T-cell (primary cell): ENCODE data around the gene TARBP2. TPM values are rescaled to one million over a fixed set of nuclear protein-coding genes. Genes with fewer than 3 reads are reported as not detected.

Experiments
- ATAC-seq, 4 experiments: fragments of 200-7000 bp in 3 of 4; fragments of 150-1000 bp in 1 of 4; cut with Tn5 transposase; replicated peaks in 1 of 4; 1 replicate in 3 of 4; 2 replicates in 1 of 4; pipeline ENCODE4 v1.10.0; 2021; ENCODE audit warnings: moderate library complexity in 3 of 4, mild to moderate bottlenecking in 2 of 4, moderate number of reproducible peaks in 1 of 4
- CTCF ChIA-PET, 2 donors: fragments of 300-600 bp; sonication (Branson Sonifier 250); formaldehyde crosslinking; loops; one replicate each; lab custom pipeline; 2022; ENCODE audit warnings: antibody characterized with exemption in 2 of 2; lab: Charles Lee
- POLR2A ChIA-PET, 2 donors: fragments of 300-600 bp; sonication (Branson Sonifier 250); formaldehyde crosslinking; loops; one replicate each; lab custom pipeline; 2022; ENCODE audit warnings: antibody characterized with exemption in 2 of 2; lab: Charles Lee
- DNase-seq, 35 experiments: peaks; one replicate each; pipeline versions ENCODE4 v3.0.0 to v3.0.0-alpha.2; 2013 to 2023
- H3K27ac ChIP-seq: one replicate; pipeline ENCODE4 v1.5.1; 2013; ENCODE audit warnings: low read length
- H3K27me3 ChIP-seq, 2 experiments: replicated peaks in 1 of 2; 1 replicate in 1 of 2; 2 replicates in 1 of 2; pipeline versions ENCODE4 v1.6.1 to v1.7.0; 2013; ENCODE audit warnings: low read length in 1 of 2, mixed read lengths in 1 of 2; ENCODE audit not compliant: control insufficient read depth in 2 of 2, insufficient read depth in 2 of 2; ENCODE audit errors: extremely low read depth in 1 of 2
- H3K36me3 ChIP-seq, 2 donors: 1 replicate in 1 of 2; 2 replicates in 1 of 2; pipeline versions ENCODE4 v1.6.1 to v1.7.0; 2013; ENCODE audit warnings: low read length in 1 of 2; ENCODE audit not compliant: control insufficient read depth in 2 of 2, insufficient read depth in 1 of 2; ENCODE audit errors: extremely low read depth in 1 of 2
- H3K4me1 ChIP-seq, 2 experiments: 1 replicate in 1 of 2; 2 replicates in 1 of 2; pipeline versions ENCODE4 v1.6.1 to v1.7.0; 2013; ENCODE audit warnings: low read length in 2 of 2, mixed read lengths in 1 of 2; ENCODE audit not compliant: insufficient read depth in 2 of 2, control insufficient read depth in 1 of 2; ENCODE audit errors: extremely low read depth in 1 of 2
- H3K4me3 ChIP-seq, 2 donors: 1 replicate in 1 of 2; 2 replicates in 1 of 2; pipeline versions ENCODE4 v1.5.1 to v1.7.0; 2013; ENCODE audit warnings: mild to moderate bottlenecking in 2 of 2, low read length in 1 of 2, moderate library complexity in 1 of 2; ENCODE audit not compliant: control insufficient read depth in 1 of 2; ENCODE audit errors: extremely low read depth in 1 of 2
- H3K9me3 ChIP-seq: 2 replicates; pipeline ENCODE4 v1.7.0; 2013
- H3K27ac Mint-ChIP-seq, 2 donors: one replicate each; pipeline ENCODE4 v1.8.0; 2020 to 2021; ENCODE audit warnings: mild to moderate bottlenecking in 2 of 2, mixed read lengths in 2 of 2
- H3K27me3 Mint-ChIP-seq, 2 donors: one replicate each; pipeline ENCODE4 v1.8.0; 2021 to 2022; ENCODE audit warnings: mixed read lengths in 2 of 2
- H3K36me3 Mint-ChIP-seq: one replicate; pipeline ENCODE4 v1.8.0; 2021; ENCODE audit warnings: mixed read lengths
- H3K4me1 Mint-ChIP-seq, 3 donors: one replicate each; pipeline ENCODE4 v1.8.0; 2020 to 2022; ENCODE audit warnings: mixed read lengths in 3 of 3, mild to moderate bottlenecking in 1 of 3
- H3K4me3 Mint-ChIP-seq, 3 donors: one replicate each; pipeline ENCODE4 v1.8.0; 2020 to 2022; ENCODE audit warnings: mild to moderate bottlenecking in 3 of 3, mixed read lengths in 3 of 3, moderate library complexity in 3 of 3
- H3K9me3 Mint-ChIP-seq, 3 donors: one replicate each; pipeline ENCODE4 v1.8.0; 2020 to 2022; ENCODE audit warnings: mixed read lengths in 3 of 3
- WGBS: methylation state at CpG from one replicate; pipeline ENCODE4 v1.1.5; 2013; ENCODE audit warnings: missing lambda C conversion rate; ENCODE audit not compliant: insufficient coverage; 5-methylcytosine and 5-hydroxymethylcytosine counted together
- total RNA-seq, 35 experiments: library from RNA in 6 of 35; stranded (reverse) in 6 of 35; fragments of 120-200 nt in 1 of 35; gene quantifications; one replicate each; pipeline versions ENCODE4 v1.2.1 to v1.2.4 and lab custom pipeline; 2013 to 2026

The TARBP2 gene
- total RNA-seq, 5 donors from 2014 or later (not counting 1 experiment from before 2014, with no cell fraction given) = 31.4 to 44.7 (median 39.1) TPM

DNA sequence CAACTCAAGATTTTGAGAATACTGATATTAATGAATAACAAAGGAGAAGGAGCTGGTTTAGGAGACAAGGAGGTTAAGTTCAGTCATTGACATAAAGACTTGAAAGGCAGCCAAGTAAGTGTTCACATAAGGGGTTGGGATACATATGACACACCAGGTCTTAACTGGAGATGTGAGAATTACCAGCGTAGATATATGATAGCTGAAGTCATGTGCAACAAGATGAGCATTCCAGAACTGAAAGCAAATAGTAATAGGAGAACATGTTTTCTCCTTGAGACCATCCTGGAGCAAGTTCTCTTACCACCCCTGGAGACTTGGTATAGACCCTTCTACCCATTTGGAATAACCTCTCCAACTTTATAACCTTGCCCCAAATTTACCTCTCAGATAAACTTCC, 49.5 kb downstream of the TARBP2 start:
- H3K4me1 Mint-ChIP-seq = peaks cover 6 to 19% (median 9%) of the 10 kb centered on the region in 3 donors
- POLR2A ChIA-PET = no interaction called here

DNA sequence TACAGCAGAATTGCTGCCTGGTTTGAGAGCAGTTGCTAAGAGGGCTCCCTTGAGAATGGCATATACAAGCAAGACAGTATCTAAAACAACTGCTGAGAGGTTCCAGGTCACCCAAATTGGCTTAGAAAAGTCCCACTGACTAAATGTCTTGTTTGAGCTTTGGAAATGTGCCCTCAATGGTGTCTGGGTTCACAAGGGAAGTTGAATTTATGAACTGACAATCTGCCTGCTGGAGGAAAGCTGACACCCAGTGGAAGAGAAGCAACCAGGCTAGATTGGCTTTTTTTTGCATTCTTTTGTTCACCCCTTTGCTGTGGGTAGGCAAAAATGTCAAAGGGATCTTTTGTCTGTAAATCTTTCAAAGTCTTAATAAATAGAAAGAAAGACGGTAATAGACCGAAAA, 50.8 kb downstream of the TARBP2 start:
- peaks cover 6 to 19% (median 9%) of the 10 kb centered on the region in 3 donors for H3K4me1 Mint-ChIP-seq
- peaks cover 0 to 35% of the 10 kb centered on the region in 2 donors for H3K36me3 ChIP-seq

More for the DNA sequence above, 49.5 kb downstream of the TARBP2 start:
- ATAC-seq = no peak
- Histone ChIP-seq H3K27me3 (no peaks in the 10 kb centered on the region), H3K27ac (no peak overlapping the region), H3K36me3 (peaks cover 0 to 35% of the 10 kb centered on the region in 2 donors), H3K9me3 (no peaks in the 10 kb centered on the region), H3K4me1 (peaks cover 0 to 8% of the 10 kb centered on the region in 2 experiments), H3K4me3 (no peak overlapping the region)
- Mint-ChIP-seq H3K27ac (no peak overlapping the region), H3K9me3 (no peaks in the 10 kb centered on the region), H3K36me3 (peaks cover 25% of the 10 kb centered on the region), H3K27me3 (no peaks in the 10 kb centered on the region), H3K4me3 (no peak overlapping the region)
- WGBS = 100% methylated on average over 1 of the region's 1 CpG
- no peak for DNase-seq
- CTCF ChIA-PET = no interaction called here

DNA sequence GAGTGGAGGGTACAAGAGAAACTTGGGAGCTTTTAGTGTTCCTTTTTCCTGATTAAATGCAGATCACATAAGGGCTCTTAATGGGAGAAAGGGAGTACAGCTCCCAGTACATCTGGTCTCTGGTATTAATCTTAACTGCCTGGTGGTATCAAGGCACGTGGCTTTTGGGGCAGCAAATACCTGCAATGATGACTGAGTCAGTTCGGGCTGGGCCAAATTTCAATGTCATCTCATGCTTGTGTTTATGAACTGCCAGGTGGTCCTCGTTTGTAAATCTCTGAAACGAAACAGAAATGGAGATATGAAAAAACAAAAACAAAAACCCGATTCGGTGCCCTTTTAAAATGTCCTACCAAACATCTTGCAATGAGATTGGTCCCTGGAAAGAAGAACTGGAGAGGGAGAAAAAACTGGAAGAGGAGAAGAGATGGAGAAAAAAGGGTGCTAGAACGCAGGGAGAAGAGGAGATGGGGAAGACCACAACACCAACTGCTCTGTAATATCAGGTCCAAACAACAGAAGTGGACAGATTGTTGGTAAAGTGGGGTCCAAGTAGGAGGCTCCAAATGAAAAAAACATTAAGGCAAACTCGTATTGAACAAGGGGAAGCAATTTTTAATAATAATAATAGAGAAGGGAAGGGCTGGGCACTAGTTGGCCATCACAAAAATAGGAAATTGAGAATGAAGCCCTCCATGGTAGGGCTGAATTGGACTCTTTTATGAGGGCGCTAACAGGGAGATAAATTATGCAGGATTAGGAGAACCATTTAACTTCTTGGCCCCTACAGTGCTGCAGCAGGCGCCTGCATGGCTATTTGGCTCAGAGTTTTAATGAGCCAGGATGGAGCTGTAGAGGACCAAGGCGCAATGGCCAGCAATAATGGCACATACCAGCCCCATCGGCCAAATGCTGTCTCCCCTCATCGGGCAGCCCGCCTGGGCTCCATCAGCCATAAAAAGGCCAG, 51.6 kb downstream of the TARBP2 start:
- Histone ChIP-seq H3K36me3 (peaks cover 0 to 32% of the 10 kb centered on the region in 2 donors), H3K27me3 (no peaks in the 10 kb centered on the region), H3K4me3 (no peak overlapping the region), H3K4me1 (peaks cover 0 to 8% of the 10 kb centered on the region in 2 experiments), H3K9me3 (no peaks in the 10 kb centered on the region), H3K27ac (no peak overlapping the region)
- peaks cover 8 to 19% (median 9%) of the 10 kb centered on the region in 3 donors for H3K4me1 Mint-ChIP-seq
- H3K4me3 Mint-ChIP-seq = no peak overlapping the region
- no peak for ATAC-seq
- 89% methylated on average over 5 of the region's 14 CpGs for WGBS
- H3K27me3 Mint-ChIP-seq = no peaks in the 10 kb centered on the region
- POLR2A ChIA-PET = no interaction called here
- peak overlapping the region; percentile 12 to 41 for H3K27ac Mint-ChIP-seq
- no peak for DNase-seq
- H3K9me3 Mint-ChIP-seq = no peaks in the 10 kb centered on the region
- peaks cover 25% of the 10 kb centered on the region for H3K36me3 Mint-ChIP-seq
- CTCF ChIA-PET = no interaction called here

More for the DNA sequence above, 50.8 kb downstream of the TARBP2 start:
- H3K36me3 Mint-ChIP-seq = peaks cover 25% of the 10 kb centered on the region
- POLR2A ChIA-PET = no interaction called here
- ATAC-seq (peak in 1 of 4 experiments; percentile 35), DNase-seq (no peak)
- peaks cover 0 to 8% of the 10 kb centered on the region in 2 experiments for H3K4me1 ChIP-seq
- H3K9me3 Mint-ChIP-seq = no peaks in the 10 kb centered on the region
- no peak overlapping the region for H3K4me3 Mint-ChIP-seq
- H3K27ac ChIP-seq = no peak overlapping the region
- peak overlapping the region in 1 of 2 donors; percentile 64 for H3K27ac Mint-ChIP-seq
- no CpG with 5 or more reads among the region's 2 CpGs for WGBS
- no peaks in the 10 kb centered on the region for H3K27me3 ChIP-seq
- CTCF ChIA-PET = interaction anchor here (0.5 to 0.9 kb wide), 3 partner anchors 8 to 518 kb away, joined by 3 to 5 read pairs (median 3); no protein-coding TSS in a partner anchor
- no peak overlapping the region for H3K4me3 ChIP-seq
- no peaks in the 10 kb centered on the region for H3K27me3 Mint-ChIP-seq
- no peaks in the 10 kb centered on the region for H3K9me3 ChIP-seq

Other genes with a start within 250 kb of the TARBP2 start
- gene ESPL1, start 233.0 kb upstream of the TARBP2 start, total RNA-seq = 1 to 10 TPM; 1.2 to 2.5 (median 1.6) TPM
- 100 to 1,000 TPM; 591 to 643 (median 612) TPM for gene PFDN5, start 205.7 kb upstream of the TARBP2 start, total RNA-seq
- gene MYG1, start 201.6 kb upstream of the TARBP2 start, total RNA-seq = 10 to 100 TPM; 34.0 to 68.4 (median 63.9) TPM
- 10 to 100 TPM; 39.3 to 74.6 (median 66.2) TPM for gene AAAS, start 179.7 kb upstream of the TARBP2 start, total RNA-seq
- gene SP7, start 164.9 kb upstream of the TARBP2 start, total RNA-seq = under 1 TPM in 1 of 5 donors, not detected in 4; 0.12 TPM
- 100 to 1,000 TPM in 2 of 5 donors, 10 to 100 TPM in 3; 72.7 to 109 (median 96.6) TPM for gene SP1, start 121.1 kb upstream of the TARBP2 start, total RNA-seq
- gene AMHR2, start 77.4 kb upstream of the TARBP2 start, total RNA-seq = under 1 TPM in 1 of 5 donors, not detected in 4; 0.19 TPM
- 100 to 1,000 TPM; 175 to 215 (median 187) TPM for gene PRR13, start 59.5 kb upstream of the TARBP2 start, total RNA-seq
- gene PCBP2, start 49.2 kb upstream of the TARBP2 start, total RNA-seq = 1,000 to 10,000 TPM in 2 of 5 donors, 100 to 1,000 TPM in 3; 707 to 1,066 (median 764) TPM
- gene MAP3K12, start 1.8 kb upstream of the TARBP2 start, total RNA-seq = 10 to 100 TPM; 21.4 to 29.9 (median 25.9) TPM
- gene NPFF, start 6.2 kb downstream of the TARBP2 start, total RNA-seq = not detected
- 10 to 100 TPM; 18.9 to 29.6 (median 27.1) TPM for gene ATF7, start 125.1 kb downstream of the TARBP2 start, total RNA-seq
- 100 to 1,000 TPM; 223 to 283 (median 251) TPM for gene ATP5MC2, start 174.8 kb downstream of the TARBP2 start, total RNA-seq
- gene CALCOCO1, start 226.2 kb downstream of the TARBP2 start, total RNA-seq = 100 to 1,000 TPM; 118 to 162 (median 153) TPM